ENCODE measurements around the gene DHRS13.
"Not testable (repeated sequence)": the region's sequence is repeated elsewhere in the genome, so short reads cannot be mapped to it uniquely, and the experiment has no call there.

The DHRS13 gene

GRCh38 chr17:28856028-28856574 is 46.8 kb downstream of the DHRS13 start:
- no peak for DNase-seq

GRCh38 chr17:28855336-28855679 is 47.6 kb downstream of the DHRS13 start:
- DNase-seq, result no peak

GRCh38 chr17:28854457-28855335 is 48.2 kb downstream of the DHRS13 start, which contains the start of gene ERAL1:
Gene ERAL1 (plus strand): TSS chr17:28855016. CDS start chr17:28855035, 19 bp downstream.
- peak; percentile 9 for DNase-seq

- no peak for DNase-seq
These were observed 49.6 kb downstream of the DHRS13 start for GRCh38 chr17:28853295-28853694.

- DNase-seq, result no peak
These were observed 53.6 kb downstream of the DHRS13 start for GRCh38 chr17:28849281-28849680.

GRCh38 chr17:28848667-28849066 is 54.2 kb downstream of the DHRS13 start:
- DNase-seq, result not testable (repeated sequence)

Measured in GF-D8 (cell line).